GM12891 (cell line): ENCODE data around the gene ATP13A3.
"Not testable (repeated sequence)": the region's sequence is repeated elsewhere in the genome, so short reads cannot be mapped to it uniquely, and the experiment has no call there.

Experiments
- DNase-seq: peaks from one replicate; pipeline ENCODE4 v3.0.0; 2011; ENCODE audit warnings: low spot score; ENCODE audit not compliant: insufficient read length
- FAIRE-seq: peaks from 2 replicates; lab custom pipeline; 2011; peaks lifted over from hg19 to GRCh38; lab: Jason Lieb, UNC
- PAX5 ChIP-seq: IDR thresholded peaks from 2 replicates; pipeline ENCODE4 v1.6.1; 2011; ENCODE audit warnings: low read length, moderate library complexity, mild to moderate bottlenecking; ENCODE audit not compliant: insufficient read depth, severe bottlenecking
- POLR2A ChIP-seq: IDR thresholded peaks from 2 replicates; pipeline ENCODE4 v1.6.1; 2011; ENCODE audit warnings: low read depth, low read length, control low read depth
- POLR2AphosphoS5 ChIP-seq: IDR thresholded peaks from 2 replicates; pipeline ENCODE4 v1.6.1; 2011; ENCODE audit warnings: low read depth, low read length, control low read depth
- POU2F2 ChIP-seq: IDR thresholded peaks from 2 replicates; pipeline ENCODE4 v1.6.1; 2011; ENCODE audit warnings: low read depth, mild to moderate bottlenecking, control low read depth, low read length, moderate library complexity
- SPI1 ChIP-seq: IDR thresholded peaks from 2 replicates; pipeline ENCODE4 v1.6.1; 2011; ENCODE audit warnings: low read depth, low read length, control low read depth
- TAF1 ChIP-seq: IDR thresholded peaks from 2 replicates; pipeline ENCODE4 v1.6.1; 2011; ENCODE audit warnings: low read depth, low read length, control low read depth

ATP13A3 gene

GRCh38 chr3:194500198-194500597, 13.4 kb upstream of the ATP13A3 start:
- DNase-seq (no peak), FAIRE-seq (no peak)
- TF ChIP-seq TAF1 (no peak), SPI1 (no peak), POU2F2 (no peak), PAX5 (no peak), POLR2AphosphoS5 (no peak)

GRCh38 chr3:194499516-194499915, 12.7 kb upstream of the ATP13A3 start:
- not testable (repeated sequence) for DNase-seq, FAIRE-seq

GRCh38 chr3:194497799-194498575, 11.2 kb upstream of the ATP13A3 start:
- no peak for FAIRE-seq
- TF ChIP-seq PAX5: no peak
- TF ChIP-seq TAF1: no peak
- no peak for TF ChIP-seq POLR2A
- DNase-seq: no peak

- no peak for TF ChIP-seq POLR2AphosphoS5
- no peak for TF ChIP-seq PAX5
- TF ChIP-seq POU2F2: no peak
- TF ChIP-seq SPI1: no peak
- no peak for TF ChIP-seq TAF1
- no peak for TF ChIP-seq POLR2A
- peak; percentile 57 for FAIRE-seq
- no peak for DNase-seq
Observed at GRCh38 chr3:194496217-194496919, 9.6 kb upstream of the ATP13A3 start.

- no peak for TF ChIP-seq POLR2AphosphoS5
- TF ChIP-seq SPI1: no peak
- no peak for TF ChIP-seq POU2F2
- TF ChIP-seq PAX5: no peak
- no peak for TF ChIP-seq POLR2A
- no peak for TF ChIP-seq TAF1
- no peak for FAIRE-seq
- no peak for DNase-seq
Observed at GRCh38 chr3:194494951-194495374, 8.2 kb upstream of the ATP13A3 start.

- DNase-seq, FAIRE-seq: not testable (repeated sequence)
Observed at GRCh38 chr3:194493995-194494927, 7.5 kb upstream of the ATP13A3 start.

- no peak for DNase-seq
- TF ChIP-seq POU2F2 (no peak), SPI1 (peak; percentile 88)
- no peak for FAIRE-seq
Observed at GRCh38 chr3:194492001-194492400, 5.2 kb upstream of the ATP13A3 start.

- FAIRE-seq (peak; percentile 85), DNase-seq (peak; percentile 40)
- TF ChIP-seq SPI1 (peak; percentile 59), PAX5 (no peak), POU2F2 (peak; percentile 85), POLR2A (peak; percentile 52; the same call in 1 of the 2 replicates), POLR2AphosphoS5 (0 out of 2 replicates have a peak, but pooled peaks have one; percentile 34)
Observed at GRCh38 chr3:194489736-194490612, 3.2 kb upstream of the ATP13A3 start.

- no peak for TF ChIP-seq POU2F2
- 0 out of 2 replicates have a peak, but pooled peaks have one; percentile 2 for TF ChIP-seq POLR2A
- TF ChIP-seq SPI1: no peak
- peak; percentile 13 for FAIRE-seq
- no peak for DNase-seq
Observed at GRCh38 chr3:194488055-194488742, 1.4 kb upstream of the ATP13A3 start.
